Activated naive CD4-positive, alpha-beta T cell treated with anti-CD3 and anti-CD28 coated beads for 36 hours (primary cell): ENCODE results near the gene ANKRD28. TPM values are rescaled to one million over a fixed set of nuclear protein-coding genes. Genes with fewer than 3 reads are reported as not detected.
"Not testable (repeated sequence)": the region's sequence is repeated elsewhere in the genome, so short reads cannot be mapped to it uniquely, and the experiment has no call there.

ENCODE experiments used
- CTCF ChIA-PET: fragments of 350-600 bp; sonication (Branson Sonifier 250); formaldehyde crosslinking; loops from one replicate; lab custom pipeline; 2021; ENCODE audit warnings: antibody characterized with exemption; lab: Charles Lee
- DNase-seq: peaks from one replicate; pipeline ENCODE4 v3.0.0-alpha.2; 2020
- H3K27ac Mint-ChIP-seq: one replicate; pipeline ENCODE4 v1.8.0; 2021; ENCODE audit warnings: mild to moderate bottlenecking, mixed read lengths
- H3K27me3 Mint-ChIP-seq: one replicate; pipeline ENCODE4 v1.8.0; 2021; ENCODE audit warnings: low read depth, mixed read lengths
- H3K36me3 Mint-ChIP-seq: one replicate; pipeline ENCODE4 v1.8.0; 2021; ENCODE audit warnings: low read depth, mixed read lengths
- H3K4me1 Mint-ChIP-seq: one replicate; pipeline ENCODE4 v1.8.0; 2021; ENCODE audit warnings: low read depth, mixed read lengths
- H3K4me3 Mint-ChIP-seq: one replicate; pipeline ENCODE4 v1.8.0; 2021; ENCODE audit warnings: mild to moderate bottlenecking, moderate library complexity, mixed read lengths
- H3K9me3 Mint-ChIP-seq: one replicate; pipeline ENCODE4 v1.8.0; 2021; ENCODE audit warnings: mixed read lengths
- intact Hi-C: fragments of 100-400 bp; cut with micrococcal nuclease; formaldehyde crosslinking; loops from one replicate; pipeline ENCODE4 v1.15.1; 2023
- total RNA-seq, 2 experiments: library from RNA; stranded (reverse); gene quantifications; one replicate each; pipeline ENCODE4 v1.2.3, GENCODE V29; 2021

Gene ANKRD28
- total RNA-seq, 2 experiments from 2014 or later, result 21.4 to 23.6 TPM

DNA sequence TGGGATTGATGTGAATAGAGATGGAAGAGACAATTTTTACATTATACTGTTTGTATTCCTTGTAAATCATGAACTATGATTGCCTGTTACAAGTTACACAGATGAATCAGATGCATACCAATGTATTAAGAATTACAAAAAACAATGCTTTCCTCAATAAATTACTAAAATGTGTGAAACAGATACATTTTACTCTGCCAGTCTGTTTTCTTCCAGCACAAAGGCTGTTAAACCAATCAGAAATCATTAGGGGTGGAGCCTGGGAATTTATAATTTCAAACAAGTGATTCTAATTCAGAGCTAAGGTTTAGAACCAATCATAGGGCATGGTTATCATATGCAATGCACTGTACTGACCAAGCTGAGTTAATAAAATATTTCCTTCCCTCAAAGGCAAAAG lies 21.8 kb upstream of the ANKRD28 start:
- CTCF ChIA-PET, result interaction anchor here (1.1 kb wide), 1 partner anchor 15 kb away, joined by 3 read pairs; no protein-coding TSS in a partner anchor
- no peak for DNase-seq
- Mint-ChIP-seq H3K27me3 (no peaks in the 10 kb centered on the region), H3K4me1 (peaks cover 59% of the 10 kb centered on the region), H3K4me3 (no peak overlapping the region), H3K9me3 (no peaks in the 10 kb centered on the region), H3K27ac (no peak overlapping the region), H3K36me3 (no peaks in the 10 kb centered on the region)
- intact Hi-C loops, result loop anchor here (5.0 kb wide), 2 partner anchors 128 to 228 kb away; no protein-coding TSS in a partner anchor

GRCh38 chr3:15819043-15819442 lies 21.3 kb upstream of the ANKRD28 start:
- intact Hi-C loops, result loop anchor here (5.0 kb wide), 2 partner anchors 128 to 228 kb away; no protein-coding TSS in a partner anchor
- CTCF ChIA-PET, result interaction anchor here (1.1 kb wide), 1 partner anchor 16 kb away, joined by 3 read pairs; no protein-coding TSS in a partner anchor
- H3K27me3 Mint-ChIP-seq, result no peaks in the 10 kb centered on the region
- no peaks in the 10 kb centered on the region for H3K9me3 Mint-ChIP-seq
- H3K4me3 Mint-ChIP-seq, result no peak overlapping the region
- DNase-seq, result no peak
- peaks cover 55% of the 10 kb centered on the region for H3K4me1 Mint-ChIP-seq
- H3K27ac Mint-ChIP-seq, result no peak overlapping the region
- H3K36me3 Mint-ChIP-seq, result no peaks in the 10 kb centered on the region

DNA sequence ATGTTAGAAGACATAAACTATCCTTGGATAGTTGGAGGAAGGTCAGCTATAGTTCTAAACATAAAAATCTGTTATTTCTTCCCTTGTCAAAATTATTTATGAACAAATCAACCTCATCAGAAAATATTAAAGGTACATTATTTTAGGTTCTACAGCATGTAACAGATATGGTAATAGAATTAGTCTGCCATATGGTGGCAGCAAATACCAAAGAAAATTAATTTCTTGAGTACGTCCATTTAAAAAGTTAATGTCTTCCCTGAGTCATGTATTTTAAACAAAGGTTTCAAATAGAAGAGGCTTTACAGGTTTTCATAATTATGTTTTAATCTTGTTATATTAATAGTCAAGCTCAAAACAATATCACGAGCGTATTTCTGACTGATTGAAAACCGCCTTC lies 17.9 kb upstream of the ANKRD28 start:
- H3K4me1 Mint-ChIP-seq, result peaks cover 42% of the 10 kb centered on the region
- H3K4me3 Mint-ChIP-seq, result no peak overlapping the region
- no peaks in the 10 kb centered on the region for H3K36me3 Mint-ChIP-seq
- H3K27ac Mint-ChIP-seq, result no peak overlapping the region
- CTCF ChIA-PET, result interaction anchor here (0.6 to 0.9 kb wide), 3 partner anchors 14 to 354 kb away, joined by 3 to 4 read pairs (median 3); no protein-coding TSS in a partner anchor
- intact Hi-C loops, result loop anchor here (1.0 to 5.0 kb wide), 5 partner anchors 43 to 432 kb away; no protein-coding TSS in a partner anchor
- H3K9me3 Mint-ChIP-seq, result no peaks in the 10 kb centered on the region
- no peak for DNase-seq
- no peaks in the 10 kb centered on the region for H3K27me3 Mint-ChIP-seq

DNA sequence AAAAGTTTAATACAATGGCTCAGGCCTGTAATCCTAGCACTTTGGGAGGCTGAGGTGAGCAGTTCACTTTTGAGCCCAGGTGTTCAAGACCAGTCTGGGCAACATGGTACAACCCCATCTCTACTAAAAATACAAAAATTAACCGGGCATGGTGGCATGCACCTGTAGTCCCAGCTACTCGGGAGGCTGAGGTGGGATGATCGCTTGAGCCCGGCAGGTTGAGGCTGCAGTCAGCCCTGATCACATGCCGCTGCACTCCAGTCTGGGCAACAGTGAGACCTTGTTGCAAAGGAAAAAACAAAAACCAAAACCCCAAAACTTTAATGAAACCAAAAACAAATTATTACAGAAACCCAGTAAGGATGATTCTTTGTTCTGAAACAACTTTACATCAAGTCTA lies 15.3 kb upstream of the ANKRD28 start:
- H3K36me3 Mint-ChIP-seq, H3K27me3 Mint-ChIP-seq, DNase-seq, H3K4me3 Mint-ChIP-seq, H3K9me3 Mint-ChIP-seq, H3K27ac Mint-ChIP-seq: not testable (repeated sequence)
- CTCF ChIA-PET, result interaction anchor here (0.6 to 3.2 kb wide), 9 partner anchors 77 to 196 kb away, joined by 3 to 23 read pairs (median 3); no protein-coding TSS in a partner anchor
- H3K4me1 Mint-ChIP-seq, result peaks cover 33% of the 10 kb centered on the region
- intact Hi-C loops, result loop anchor here (2.0 to 5.0 kb wide), 2 partner anchors 386 to 606 kb away; partner anchors contain the start of genes CAPN7, EAF1 and METTL6

- Mint-ChIP-seq H3K27me3 (no peaks in the 10 kb centered on the region), H3K9me3 (no peaks in the 10 kb centered on the region), H3K27ac (no peak overlapping the region), H3K4me1 (peaks cover 30% of the 10 kb centered on the region), H3K36me3 (no peaks in the 10 kb centered on the region), H3K4me3 (no peak overlapping the region)
- DNase-seq, result no peak
- intact Hi-C loops, result loop anchor here (1.0 to 5.0 kb wide), 3 partner anchors 182 to 605 kb away; partner anchors contain the start of genes CAPN7, EAF1 and METTL6
- CTCF ChIA-PET, result interaction anchor here (0.6 to 3.2 kb wide), 14 partner anchors 11 to 612 kb away, joined by 3 to 23 read pairs (median 4); no protein-coding TSS in a partner anchor
Observed at GRCh38 chr3:15812183-15812582, 14.4 kb upstream of the ANKRD28 start.

DNA sequence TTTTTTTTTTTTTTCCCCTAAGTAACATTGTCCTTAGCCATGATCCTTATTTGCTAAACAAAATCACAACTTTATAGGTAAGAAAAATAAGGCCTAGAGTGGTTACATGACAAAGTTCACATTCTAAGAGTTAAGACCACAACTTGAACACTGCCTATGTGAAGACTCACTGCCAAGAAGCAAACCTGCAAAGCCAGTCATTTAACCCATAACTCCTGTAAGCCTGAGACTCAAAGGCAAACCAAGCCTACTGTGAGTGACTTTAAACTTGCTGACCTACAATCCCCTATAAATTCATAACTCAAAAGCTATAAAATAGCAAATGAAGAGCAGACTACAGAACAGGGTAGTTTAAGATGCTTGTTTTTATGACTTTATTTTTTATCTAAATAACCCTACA lies 12.9 kb upstream of the ANKRD28 start:
- CTCF ChIA-PET, result interaction anchor here (0.6 to 3.2 kb wide), 5 partner anchors 9 to 184 kb away, joined by 3 to 23 read pairs (median 14); no protein-coding TSS in a partner anchor
- intact Hi-C loops, result loop anchor here (5.0 kb wide), 1 partner anchor 383 kb away; the partner anchor contains the start of genes EAF1 and METTL6
- Mint-ChIP-seq H3K4me1 (peaks cover 35% of the 10 kb centered on the region), H3K36me3 (no peaks in the 10 kb centered on the region), H3K27ac (no peak overlapping the region), H3K4me3 (no peak overlapping the region), H3K9me3 (no peaks in the 10 kb centered on the region), H3K27me3 (no peaks in the 10 kb centered on the region)
- DNase-seq, result no peak

- Mint-ChIP-seq H3K4me3 (no peak overlapping the region), H3K27ac (no peak overlapping the region), H3K4me1 (peaks cover 41% of the 10 kb centered on the region), H3K9me3 (no peaks in the 10 kb centered on the region), H3K36me3 (no peaks in the 10 kb centered on the region), H3K27me3 (no peaks in the 10 kb centered on the region)
- intact Hi-C loops, result no loop called here
- CTCF ChIA-PET, result no interaction called here
- DNase-seq, result no peak
Observed at GRCh38 chr3:15809313-15809712, 11.5 kb upstream of the ANKRD28 start.

DNA sequence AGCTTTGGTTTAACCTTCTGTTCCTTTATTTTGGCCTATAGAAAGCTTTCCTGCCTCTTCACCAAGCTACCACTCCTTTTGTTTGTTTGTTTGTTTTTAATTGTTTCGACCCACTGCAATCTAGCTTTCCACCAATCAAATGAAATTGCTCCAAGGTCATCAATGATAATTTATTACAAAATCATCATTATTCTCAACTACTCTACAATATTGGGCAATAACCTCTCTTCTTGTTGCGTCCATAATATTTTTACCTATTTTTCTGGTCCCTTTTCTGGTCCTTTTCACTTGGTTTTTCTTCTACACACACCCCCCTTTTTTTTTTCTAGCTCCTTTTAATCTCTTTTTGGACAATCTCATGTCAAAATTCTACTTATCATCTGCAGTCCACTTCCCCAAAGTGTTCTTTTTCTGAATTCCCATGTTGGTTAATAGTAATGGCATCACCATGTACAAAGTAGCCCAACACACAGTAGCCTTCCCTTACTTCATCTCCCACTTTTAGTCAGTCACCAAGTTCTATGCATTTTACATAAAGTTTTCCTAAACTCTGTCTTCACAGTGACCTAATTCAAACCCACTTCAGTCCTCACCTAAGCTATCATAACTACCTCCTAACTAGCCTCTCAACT lies 11.0 kb upstream of the ANKRD28 start:
- Mint-ChIP-seq H3K36me3 (no peaks in the 10 kb centered on the region), H3K4me3 (no peak overlapping the region), H3K9me3 (no peaks in the 10 kb centered on the region), H3K27me3 (no peaks in the 10 kb centered on the region), H3K4me1 (peaks cover 43% of the 10 kb centered on the region), H3K27ac (no peak overlapping the region)
- DNase-seq, result no peak
- CTCF ChIA-PET, result interaction anchor here (0.6 kb wide), 1 partner anchor 244 kb away, joined by 4 read pairs; no protein-coding TSS in a partner anchor
- intact Hi-C loops, result no loop called here

GRCh38 chr3:15805756-15806266 lies 8.0 kb upstream of the ANKRD28 start:
- no peak overlapping the region for H3K27ac Mint-ChIP-seq
- no peaks in the 10 kb centered on the region for H3K9me3 Mint-ChIP-seq
- H3K4me3 Mint-ChIP-seq, result no peak overlapping the region
- no peaks in the 10 kb centered on the region for H3K27me3 Mint-ChIP-seq
- intact Hi-C loops, result no loop called here
- CTCF ChIA-PET, result interaction anchor here (0.6 to 0.7 kb wide), 2 partner anchors 232 to 1473 kb away, joined by 3 to 4 read pairs; no protein-coding TSS in a partner anchor
- H3K4me1 Mint-ChIP-seq, result peaks cover 59% of the 10 kb centered on the region
- H3K36me3 Mint-ChIP-seq, result no peaks in the 10 kb centered on the region
- no peak for DNase-seq

GRCh38 chr3:15804553-15805095 lies 6.8 kb upstream of the ANKRD28 start:
- no peak for DNase-seq
- Mint-ChIP-seq H3K4me3 (no peak overlapping the region), H3K36me3 (no peaks in the 10 kb centered on the region), H3K27ac (no peak overlapping the region), H3K9me3 (no peaks in the 10 kb centered on the region), H3K4me1 (peaks cover 63% of the 10 kb centered on the region), H3K27me3 (no peaks in the 10 kb centered on the region)
- intact Hi-C loops, result no loop called here
- CTCF ChIA-PET, result no interaction called here

- H3K27ac Mint-ChIP-seq, result no peak overlapping the region
- intact Hi-C loops, result no loop called here
- H3K36me3 Mint-ChIP-seq, result no peaks in the 10 kb centered on the region
- H3K9me3 Mint-ChIP-seq, result no peaks in the 10 kb centered on the region
- no peak overlapping the region for H3K4me3 Mint-ChIP-seq
- CTCF ChIA-PET, result no interaction called here
- no peak for DNase-seq
- H3K27me3 Mint-ChIP-seq, result no peaks in the 10 kb centered on the region
- peaks cover 62% of the 10 kb centered on the region for H3K4me1 Mint-ChIP-seq
Observed at GRCh38 chr3:15803921-15804320, 6.1 kb upstream of the ANKRD28 start.

DNA sequence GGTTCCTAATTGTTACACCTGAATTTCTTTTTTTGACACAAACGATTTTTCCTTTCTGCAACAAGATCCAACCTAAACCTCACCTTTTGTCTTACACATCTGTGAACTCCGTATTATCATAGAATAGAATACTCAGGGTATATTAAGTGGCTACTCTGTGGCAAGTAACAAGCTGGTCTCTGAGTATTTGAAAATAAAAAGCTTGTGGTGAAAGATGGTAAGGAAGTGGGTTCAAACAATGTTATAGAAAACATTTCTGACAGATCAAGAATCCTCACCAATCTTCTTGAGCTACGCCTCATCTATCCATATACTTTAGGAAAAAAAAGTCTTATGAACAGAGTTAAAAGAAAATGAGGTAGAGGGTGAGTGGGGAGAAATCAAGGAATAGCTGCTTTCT lies 3.5 kb upstream of the ANKRD28 start:
- intact Hi-C loops, result no loop called here
- H3K27me3 Mint-ChIP-seq, result no peaks in the 10 kb centered on the region
- CTCF ChIA-PET, result interaction anchor here (0.7 to 2.1 kb wide), 7 partner anchors 10 to 396 kb away, joined by 3 to 14 read pairs (median 3); no protein-coding TSS in a partner anchor
- no peaks in the 10 kb centered on the region for H3K36me3 Mint-ChIP-seq
- H3K9me3 Mint-ChIP-seq, result no peaks in the 10 kb centered on the region
- no peak for DNase-seq
- H3K27ac Mint-ChIP-seq, result no peak overlapping the region
- peaks cover 72% of the 10 kb centered on the region for H3K4me1 Mint-ChIP-seq
- no peak overlapping the region for H3K4me3 Mint-ChIP-seq
